Measurements from ENCODE around the gene KAT2B.

The KAT2B gene

GRCh38 chr3:20154078-20154477 lies 113.8 kb downstream of the KAT2B start:
- no peak for DNase-seq

- DNase-seq: no peak
Observed at GRCh38 chr3:20154928-20155327, 114.7 kb downstream of the KAT2B start.

- DNase-seq: no peak
Observed at GRCh38 chr3:20160230-20160629, 120.0 kb downstream of the KAT2B start.

DNA sequence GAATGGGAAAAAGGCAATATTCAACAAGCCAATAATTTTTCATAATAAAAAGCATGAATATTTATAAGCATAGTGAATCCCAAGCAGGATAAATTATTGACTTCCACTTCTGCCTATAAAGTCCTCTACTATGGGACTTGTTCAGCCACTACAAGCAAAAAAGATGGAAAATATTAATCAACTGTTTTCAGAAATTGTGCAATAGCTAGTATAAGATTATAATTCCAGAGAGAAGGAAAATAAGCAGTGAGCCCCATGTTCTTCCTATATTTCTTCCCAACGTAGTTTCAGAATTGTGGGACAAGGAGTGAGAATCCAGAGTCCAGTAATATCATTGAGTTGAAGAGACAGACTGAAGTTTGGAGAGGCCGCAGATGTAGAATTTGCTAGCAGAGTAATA lies 121.5 kb downstream of the KAT2B start:
- no peak for DNase-seq

- DNase-seq: no peak
Observed at GRCh38 chr3:20173844-20174410, 133.7 kb downstream of the KAT2B start.

GRCh38 chr3:20181276-20181675 lies 141.0 kb downstream of the KAT2B start:
- DNase-seq: no peak

- no peak for DNase-seq
Observed at GRCh38 chr3:20182206-20182605, 142.0 kb downstream of the KAT2B start.

GRCh38 chr3:20185331-20185678 lies 145.1 kb downstream of the KAT2B start:
- DNase-seq: peak; percentile 4

DNA sequence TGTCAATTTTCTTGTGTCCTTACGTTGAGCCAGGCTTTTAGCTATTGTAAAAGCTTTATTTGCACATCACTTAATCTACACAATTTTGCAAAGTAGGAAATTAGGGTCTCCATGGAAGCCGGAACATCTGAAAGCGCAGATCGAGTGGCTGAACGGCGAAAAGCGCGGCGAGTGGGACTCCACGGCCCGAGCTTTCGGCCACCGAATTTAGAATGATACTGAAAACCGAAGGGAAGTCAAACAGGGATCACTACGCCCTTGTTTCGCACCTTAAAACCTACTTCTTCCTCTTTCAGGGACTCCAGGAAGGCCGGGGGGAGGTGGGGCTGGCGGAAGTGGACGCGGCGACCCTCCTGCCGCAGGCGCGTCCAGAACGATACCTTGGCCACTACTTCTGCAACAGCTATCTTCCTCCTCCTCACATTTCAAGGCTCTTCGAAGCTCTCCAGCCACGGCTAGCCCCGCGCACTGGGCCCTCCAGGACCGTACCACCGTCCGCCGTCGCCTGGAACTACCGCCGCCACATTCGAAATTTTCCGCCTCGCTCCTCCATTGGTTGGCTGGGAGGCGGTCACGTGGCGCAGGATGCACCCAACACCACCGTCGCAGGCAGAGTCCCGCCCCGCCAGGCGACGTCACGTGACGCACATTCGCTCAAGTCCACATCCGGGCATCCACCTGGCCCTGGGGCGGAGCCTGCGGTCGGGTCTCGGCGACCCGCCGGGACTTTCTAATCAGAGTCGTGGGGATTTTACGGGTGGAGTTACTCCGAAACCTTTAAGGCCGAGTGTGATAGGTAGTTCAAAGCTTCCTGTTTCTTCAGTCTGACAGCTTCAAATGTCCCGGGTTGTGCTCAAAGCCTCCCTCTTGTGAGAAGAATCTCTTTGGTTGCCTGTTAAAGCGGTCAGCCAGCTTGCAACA lies 145.7 kb downstream of the KAT2B start, which contains the start of gene SGO1:
Gene SGO1, minus strand, starts transcription at position 528 of the 921 bp plus-strand sequence. CDS start 2,179 bp downstream, outside the sequence.
- peak; percentile 100 for DNase-seq

GRCh38 chr3:20186600-20187004 lies 146.4 kb downstream of the KAT2B start:
- no peak for DNase-seq

GRCh38 chr3:20190991-20191390 lies 150.7 kb downstream of the KAT2B start:
- no peak for DNase-seq

DNA sequence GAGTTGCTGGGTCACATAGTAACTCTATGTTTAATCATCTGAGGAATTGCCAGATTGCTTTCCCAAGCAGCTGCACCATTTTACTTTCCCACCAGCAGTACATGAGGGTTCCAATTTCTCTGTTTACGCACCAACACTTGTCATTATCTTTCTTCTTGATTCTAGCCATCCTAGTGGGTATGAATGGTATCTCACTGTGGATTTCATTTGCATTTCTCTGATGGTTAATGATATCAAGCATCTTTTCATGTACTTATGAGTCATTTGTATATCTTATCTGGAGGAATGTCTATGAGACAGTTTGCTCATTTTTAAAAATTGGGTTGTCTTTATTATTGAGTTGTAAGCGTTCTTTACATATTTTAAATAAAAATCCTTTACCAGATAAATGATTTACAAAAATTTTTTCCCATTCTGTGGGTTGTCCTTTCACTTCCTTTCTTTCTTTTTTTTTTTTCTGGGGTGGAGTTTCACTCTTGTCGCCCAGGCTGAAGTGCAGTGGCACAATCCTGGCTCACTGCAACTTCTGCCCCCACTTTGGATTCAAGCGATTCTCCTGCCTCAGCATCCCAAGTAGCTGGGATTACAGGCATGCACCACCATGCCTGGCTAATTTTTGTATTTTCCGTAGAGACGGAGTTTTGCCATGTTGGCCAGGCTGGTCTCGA lies 154.7 kb downstream of the KAT2B start:
- no peak for DNase-seq

GRCh38 chr3:20197775-20198174 lies 157.5 kb downstream of the KAT2B start:
- no peak for DNase-seq

GRCh38 chr3:20201143-20201542 lies 160.9 kb downstream of the KAT2B start:
- no peak for DNase-seq
